Activated CD8-positive, alpha-beta memory T cell treated with anti-CD3 and anti-CD28 coated beads for 4 hours (primary cell): ENCODE measurements around the gene AKAP5.

Source experiments
- DNase-seq, 2 donors: peaks; one replicate each; pipeline ENCODE4 v3.0.0-alpha.2; 2020; ENCODE audit warnings: low read depth in 2 of 2

The AKAP5 gene

GRCh38 chr14:64465191-64465822 lies at the start of gene AKAP5:
AKAP5 (plus strand) TSS chr14:64465499; CDS start chr14:64468395, 2,896 bp downstream.
- peak; percentile 19 to 33 for DNase-seq

- no peak for DNase-seq
These were observed 48.9 kb upstream of the AKAP5 start for GRCh38 chr14:64416348-64416932.

GRCh38 chr14:64417055-64417770 lies 48.1 kb upstream of the AKAP5 start:
- no peak for DNase-seq

- no peak for DNase-seq
These were observed 47.6 kb upstream of the AKAP5 start for GRCh38 chr14:64417771-64418125.

- DNase-seq, result no peak
These were observed 46.3 kb upstream of the AKAP5 start for GRCh38 chr14:64419003-64419402.

GRCh38 chr14:64421166-64421565 lies 44.1 kb upstream of the AKAP5 start:
- no peak for DNase-seq

GRCh38 chr14:64422005-64422404 lies 43.3 kb upstream of the AKAP5 start:
- DNase-seq, result no peak

- DNase-seq, result no peak
These were observed 42.5 kb upstream of the AKAP5 start for GRCh38 chr14:64422756-64423155.

- no peak for DNase-seq
These were observed 41.3 kb upstream of the AKAP5 start for GRCh38 chr14:64423987-64424386.

- no peak for DNase-seq
These were observed 30.8 kb upstream of the AKAP5 start for GRCh38 chr14:64434528-64434927.

- no peak for DNase-seq
These were observed 27.0 kb upstream of the AKAP5 start for GRCh38 chr14:64438181-64438841.

GRCh38 chr14:64439141-64439540 lies 26.2 kb upstream of the AKAP5 start:
- no peak for DNase-seq

- no peak for DNase-seq
These were observed 24.8 kb upstream of the AKAP5 start for GRCh38 chr14:64440494-64440893.

- DNase-seq, result no peak
These were observed 22.9 kb upstream of the AKAP5 start for GRCh38 chr14:64442300-64442988.

GRCh38 chr14:64444140-64444539 lies 21.2 kb upstream of the AKAP5 start:
- no peak for DNase-seq

- DNase-seq, result peak in 1 of 2 donors; percentile 19
These were observed 20.1 kb upstream of the AKAP5 start for GRCh38 chr14:64444984-64445845.

GRCh38 chr14:64447876-64448670 lies 17.2 kb upstream of the AKAP5 start:
- no peak for DNase-seq

GRCh38 chr14:64450255-64450654 lies 15.0 kb upstream of the AKAP5 start:
- no peak for DNase-seq

GRCh38 chr14:64454671-64455070 lies 10.6 kb upstream of the AKAP5 start:
- no peak for DNase-seq

GRCh38 chr14:64459405-64460136 lies 5.7 kb upstream of the AKAP5 start:
- DNase-seq, result no peak
